GM18858 (cell line): Measurements from ENCODE around the gene SUDS3.
"Not testable (repeated sequence)": the region's sequence is repeated elsewhere in the genome, so short reads cannot be mapped to it uniquely, and the experiment has no call there.

Source experiments
- ATAC-seq: cut with Tn5 transposase; IDR thresholded peaks from one replicate; pipeline ENCODE4 v1.9.1; 2021; ENCODE audit not compliant: unreplicated experiment

SUDS3 gene, protein sequence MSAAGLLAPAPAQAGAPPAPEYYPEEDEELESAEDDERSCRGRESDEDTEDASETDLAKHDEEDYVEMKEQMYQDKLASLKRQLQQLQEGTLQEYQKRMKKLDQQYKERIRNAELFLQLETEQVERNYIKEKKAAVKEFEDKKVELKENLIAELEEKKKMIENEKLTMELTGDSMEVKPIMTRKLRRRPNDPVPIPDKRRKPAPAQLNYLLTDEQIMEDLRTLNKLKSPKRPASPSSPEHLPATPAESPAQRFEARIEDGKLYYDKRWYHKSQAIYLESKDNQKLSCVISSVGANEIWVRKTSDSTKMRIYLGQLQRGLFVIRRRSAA

DNA sequence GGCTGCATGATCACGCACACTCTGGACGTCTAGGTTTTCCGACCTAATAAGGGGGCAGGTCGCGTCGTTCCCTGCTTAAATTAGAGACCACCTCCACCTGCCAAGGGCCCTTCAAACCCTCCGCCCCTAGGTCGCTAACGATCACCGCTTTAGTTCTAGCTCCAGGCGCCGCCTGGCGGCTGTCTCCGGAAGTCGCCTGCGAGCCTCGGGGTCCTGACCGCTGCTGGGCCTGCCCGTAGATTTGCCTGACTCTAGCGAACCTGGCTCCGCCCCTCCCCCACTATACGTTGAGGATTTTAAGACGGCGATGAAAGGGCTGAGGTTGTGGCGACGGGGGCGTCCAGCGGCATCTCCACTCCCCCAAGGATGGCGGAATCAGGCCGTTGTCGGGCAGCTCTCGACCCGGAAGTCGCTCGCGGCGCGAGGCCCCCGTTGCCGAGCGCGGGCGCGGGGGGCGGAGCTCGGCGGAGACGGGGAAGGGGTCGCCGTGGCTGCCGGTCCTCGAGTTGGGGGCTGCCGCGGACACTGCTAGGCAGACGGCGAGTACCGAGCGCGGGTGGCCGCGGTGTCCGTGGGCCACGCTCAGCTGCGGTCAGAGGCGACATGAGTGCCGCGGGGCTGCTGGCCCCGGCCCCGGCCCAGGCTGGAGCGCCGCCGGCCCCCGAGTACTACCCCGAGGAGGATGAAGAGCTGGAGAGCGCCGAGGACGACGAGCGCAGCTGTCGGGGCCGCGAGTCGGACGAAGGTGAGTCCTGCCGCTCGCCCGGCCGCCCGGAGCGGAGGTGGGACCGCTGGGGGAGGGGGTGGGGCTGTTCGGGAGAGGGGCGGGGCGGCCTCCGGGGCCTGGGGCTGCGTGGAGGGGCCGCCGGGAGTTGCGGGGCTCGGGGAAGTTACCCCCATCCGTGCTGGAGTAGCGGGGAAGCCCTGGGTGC lies at the start of gene SUDS3:
Gene SUDS3 (plus strand): TSS at position 467 of the 932 bp plus-strand sequence. CDS start 137 bp downstream, at position 604.
- peak; percentile 24 for ATAC-seq

DNA sequence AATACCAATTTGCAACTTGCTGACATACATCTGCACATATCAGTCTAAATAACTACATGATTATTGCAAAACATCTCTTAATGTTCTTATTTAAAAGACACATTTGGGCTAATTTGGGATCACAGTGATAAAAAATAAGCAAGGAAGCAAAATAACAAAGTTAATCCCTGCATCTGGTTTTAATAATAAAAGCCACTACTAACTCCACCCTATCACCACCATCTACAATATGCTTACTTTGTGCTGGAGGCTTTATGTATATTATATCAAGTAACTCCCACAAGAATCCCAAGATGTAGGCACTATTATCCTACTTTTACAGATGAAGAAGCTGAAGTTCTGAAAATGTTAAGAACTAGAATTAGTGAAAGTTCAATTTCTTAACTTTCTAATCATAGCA lies 49.4 kb upstream of the SUDS3 start:
- no peak for ATAC-seq

DNA sequence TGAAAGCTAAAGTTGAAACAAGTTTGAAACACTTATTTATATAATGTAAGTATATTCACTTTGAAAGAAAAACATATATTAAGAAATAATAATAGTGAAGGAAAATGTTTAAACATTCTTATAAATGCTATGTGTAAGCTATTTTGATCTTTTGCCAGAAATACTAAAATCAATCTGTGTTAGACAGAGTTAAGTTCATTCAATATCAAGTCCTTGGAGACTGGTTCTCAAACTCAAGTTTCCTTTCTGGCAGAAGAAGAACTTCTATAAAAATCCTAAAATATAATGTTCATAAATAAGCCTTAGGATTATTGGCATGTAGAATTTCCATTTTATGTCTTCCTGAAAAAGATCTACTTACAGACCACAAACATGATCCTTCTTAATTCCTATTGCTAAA lies 49.0 kb upstream of the SUDS3 start:
- no peak for ATAC-seq

DNA sequence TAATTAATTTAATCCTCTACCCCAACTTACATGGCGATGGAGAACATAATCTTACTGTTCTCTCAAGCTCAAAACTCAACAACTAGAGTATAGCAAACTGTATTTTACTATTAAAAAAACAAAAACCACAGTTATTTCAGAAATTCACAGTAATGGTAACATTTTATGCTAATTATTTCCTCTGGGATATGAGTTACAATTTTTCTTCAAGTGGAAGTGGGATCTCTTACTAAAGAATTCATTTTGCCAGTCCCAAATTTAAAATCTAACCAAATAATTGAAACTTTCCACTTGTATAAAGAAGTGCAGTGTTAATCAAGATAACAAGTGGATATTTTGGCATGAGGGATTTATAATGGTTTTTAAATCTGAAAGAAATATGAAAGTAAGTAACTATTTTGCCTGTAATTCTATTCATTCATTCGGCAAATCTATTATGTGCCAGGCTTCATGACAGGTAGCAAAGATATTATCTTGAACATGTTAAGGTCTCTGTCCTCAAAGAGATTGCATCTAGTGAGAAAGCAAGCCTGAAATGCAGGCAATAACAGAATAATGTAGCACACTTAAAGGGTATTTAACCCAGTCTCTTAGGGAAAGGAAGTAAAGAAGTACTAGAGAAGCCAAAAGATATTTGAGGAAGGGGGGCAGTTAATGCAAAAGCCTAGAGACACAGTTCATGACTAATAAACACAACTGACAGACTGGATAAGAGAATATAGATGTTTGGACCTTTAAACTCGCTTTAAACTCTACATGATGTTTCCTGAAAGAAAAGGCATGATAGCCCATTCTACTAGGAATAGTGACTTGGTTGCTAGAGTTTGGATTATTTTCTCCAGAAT lies 47.6 kb upstream of the SUDS3 start:
- ATAC-seq = no peak

DNA sequence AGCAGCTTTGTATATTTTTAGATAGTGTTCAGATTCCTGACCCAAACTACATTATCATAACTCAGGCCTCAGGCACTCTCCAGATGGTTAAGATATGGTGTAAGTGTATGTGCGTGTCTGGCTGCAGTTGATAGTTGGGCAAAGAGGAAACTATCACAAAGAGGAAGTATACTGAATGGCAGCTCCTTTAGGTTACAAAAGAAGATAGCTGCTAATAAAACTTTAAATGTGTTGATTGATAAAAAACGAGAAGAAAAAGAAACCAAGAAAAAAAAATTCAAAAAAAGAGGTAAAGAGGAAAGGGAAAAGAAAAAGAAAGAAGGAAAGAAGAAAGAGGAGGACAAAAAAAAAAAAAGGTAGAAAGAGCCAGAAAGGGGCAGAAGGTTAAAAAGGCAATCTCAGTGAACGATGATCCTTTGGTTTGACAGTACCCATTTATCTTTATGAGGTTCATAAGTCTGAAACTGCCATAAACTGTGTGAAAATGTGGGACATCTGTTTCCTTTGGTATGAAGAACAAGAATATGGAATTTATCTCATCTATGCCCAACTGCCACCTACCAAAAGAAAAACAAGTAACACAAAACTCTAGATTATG lies 45.8 kb upstream of the SUDS3 start:
- no peak for ATAC-seq

DNA sequence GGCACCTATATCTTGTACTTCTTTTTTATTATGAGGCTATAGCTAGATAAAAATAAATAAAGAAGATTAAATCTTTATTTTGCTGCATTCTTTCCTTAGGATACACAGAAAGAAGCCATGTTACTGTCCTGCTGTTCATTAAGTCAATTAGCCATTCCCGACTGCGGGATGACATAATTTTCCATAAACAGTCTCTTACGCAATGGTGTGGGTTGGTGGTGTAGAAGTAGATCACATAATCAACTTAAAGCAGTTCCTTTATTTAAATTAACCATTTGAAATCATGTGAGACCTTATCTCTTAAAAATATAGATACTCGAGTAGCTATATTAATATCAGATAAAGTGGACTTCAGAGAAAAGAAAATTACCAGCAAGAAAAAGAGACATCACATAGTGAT lies 43.8 kb upstream of the SUDS3 start:
- ATAC-seq = no peak

DNA sequence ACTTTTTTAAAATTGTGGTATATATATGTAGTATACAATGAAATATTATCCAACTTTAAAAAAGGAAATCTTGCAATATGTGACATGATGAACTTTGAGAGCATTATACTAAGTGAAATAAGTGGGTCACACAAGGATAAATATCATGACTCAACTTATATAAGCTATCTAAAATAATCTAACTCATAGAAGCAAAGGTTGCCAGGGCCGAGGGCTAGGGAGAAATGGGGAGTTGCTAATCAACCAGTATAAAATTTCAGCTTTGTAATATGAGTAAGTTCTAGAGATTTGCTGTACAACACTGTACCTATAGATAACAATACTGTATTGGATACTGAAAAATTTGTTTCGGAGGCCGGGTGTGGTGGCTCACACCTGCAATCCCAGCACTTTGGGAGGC lies 42.1 kb upstream of the SUDS3 start:
- ATAC-seq = no peak

DNA sequence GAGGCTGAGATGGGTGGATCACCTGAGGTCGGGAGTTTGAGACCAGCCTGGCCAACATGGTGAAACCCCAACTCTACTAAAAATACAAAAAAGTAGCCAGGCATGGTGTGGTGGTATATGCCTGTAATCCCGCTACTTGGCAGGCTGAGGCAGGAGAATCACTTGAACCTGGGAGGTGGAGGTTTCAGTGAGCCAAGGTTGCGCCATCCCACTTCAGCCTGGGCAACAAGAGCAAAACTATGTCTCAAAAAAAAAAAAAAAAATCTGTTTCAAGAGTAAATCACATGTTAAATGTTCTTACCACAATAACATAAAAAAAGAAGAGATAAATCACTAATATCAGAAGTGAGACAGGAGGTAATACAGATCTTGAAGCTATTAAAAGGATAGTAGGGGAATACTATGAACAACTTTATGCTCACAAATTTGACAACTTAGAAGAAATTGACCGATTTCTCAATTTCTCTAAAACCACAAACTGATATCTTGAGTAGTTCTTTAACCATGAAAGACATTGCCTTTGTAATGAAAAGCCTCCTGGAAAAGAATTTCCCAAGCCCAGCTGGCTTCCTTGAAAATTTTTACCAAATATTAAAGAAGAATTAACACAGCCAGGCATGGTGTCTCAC lies 41.3 kb upstream of the SUDS3 start:
- no peak for ATAC-seq

DNA sequence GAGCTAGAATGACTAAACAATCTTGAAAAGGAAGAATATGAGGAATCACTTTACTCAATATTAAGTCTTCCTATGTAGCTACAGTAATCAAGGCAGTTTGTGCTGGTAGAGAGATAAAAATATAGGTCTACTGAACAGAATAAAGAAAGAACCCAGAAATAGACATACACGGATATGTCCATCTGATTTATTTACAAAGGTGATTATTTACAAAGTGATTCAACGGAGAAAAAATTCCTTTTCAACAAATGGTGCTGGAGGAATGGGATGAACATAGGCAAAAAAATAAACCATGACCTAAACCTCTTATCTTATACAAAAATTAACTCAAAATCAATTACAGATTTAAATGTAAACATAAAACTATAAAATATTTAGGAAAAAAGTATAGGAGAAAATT lies 40.2 kb upstream of the SUDS3 start:
- no peak for ATAC-seq

DNA sequence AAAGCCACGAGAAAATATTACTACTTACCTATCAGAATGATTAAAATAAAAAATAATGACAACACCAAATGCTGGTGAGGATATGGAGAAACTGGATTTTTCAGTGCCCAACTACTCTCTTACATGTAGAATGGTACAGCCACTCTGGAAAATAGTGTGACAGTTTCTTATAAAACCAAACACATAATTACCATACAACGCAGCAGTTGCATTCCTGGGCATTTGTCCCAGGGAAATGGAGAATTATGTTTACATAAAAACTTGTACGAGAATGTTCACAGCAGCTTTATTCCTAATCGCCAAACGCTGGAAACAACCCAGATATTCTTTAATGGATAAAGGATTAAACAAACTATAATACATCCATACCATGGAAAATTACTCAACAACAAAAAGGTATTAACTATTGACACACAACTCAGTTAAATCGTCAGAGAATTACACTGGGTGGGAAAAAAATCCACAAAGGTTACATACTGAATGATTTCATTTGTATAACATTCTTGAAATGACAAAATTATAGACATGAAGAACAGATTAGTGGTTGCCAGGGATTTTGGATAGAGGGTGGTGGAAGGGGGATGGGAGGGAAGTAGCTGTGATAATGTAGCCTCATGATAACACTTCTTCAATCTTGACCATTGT lies 39.0 kb upstream of the SUDS3 start:
- ATAC-seq = no peak

DNA sequence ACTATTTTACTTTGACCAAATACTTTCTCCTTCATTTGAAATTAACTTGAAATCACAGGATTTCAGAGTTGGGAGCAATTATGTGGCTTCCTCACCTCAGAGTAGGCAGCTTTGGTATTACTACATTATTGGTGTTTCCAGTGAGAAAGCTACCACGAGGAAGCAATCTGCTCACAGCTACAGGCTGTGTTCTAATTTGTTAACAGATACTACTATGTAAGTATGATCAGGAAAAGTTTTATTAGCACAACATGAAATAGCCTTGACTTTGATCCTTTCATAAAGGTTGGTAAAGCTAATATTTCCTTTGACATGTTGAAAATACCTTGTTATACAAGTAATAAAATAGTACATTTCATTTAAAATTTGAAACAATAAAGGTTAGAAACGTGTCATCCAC lies 34.3 kb upstream of the SUDS3 start:
- ATAC-seq = no peak

DNA sequence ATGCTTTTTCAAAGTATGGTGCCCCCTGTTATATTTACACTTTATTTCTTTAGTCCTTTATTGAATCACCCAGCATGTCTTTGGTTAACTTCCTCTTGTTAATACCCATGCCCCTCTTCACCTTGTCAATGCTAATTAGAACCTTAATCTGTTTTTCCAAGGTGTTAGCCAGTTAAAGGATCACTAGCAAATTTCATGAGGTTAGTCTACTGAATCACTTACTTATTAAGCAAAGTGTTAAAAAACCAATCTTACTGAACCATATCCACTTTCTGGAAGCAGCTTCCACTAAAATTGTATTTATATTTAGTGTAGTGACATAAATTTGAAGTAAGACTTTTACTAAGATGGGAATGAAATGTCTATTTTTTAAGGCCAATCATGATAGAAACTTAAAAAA lies 31.5 kb upstream of the SUDS3 start:
- ATAC-seq = no peak

DNA sequence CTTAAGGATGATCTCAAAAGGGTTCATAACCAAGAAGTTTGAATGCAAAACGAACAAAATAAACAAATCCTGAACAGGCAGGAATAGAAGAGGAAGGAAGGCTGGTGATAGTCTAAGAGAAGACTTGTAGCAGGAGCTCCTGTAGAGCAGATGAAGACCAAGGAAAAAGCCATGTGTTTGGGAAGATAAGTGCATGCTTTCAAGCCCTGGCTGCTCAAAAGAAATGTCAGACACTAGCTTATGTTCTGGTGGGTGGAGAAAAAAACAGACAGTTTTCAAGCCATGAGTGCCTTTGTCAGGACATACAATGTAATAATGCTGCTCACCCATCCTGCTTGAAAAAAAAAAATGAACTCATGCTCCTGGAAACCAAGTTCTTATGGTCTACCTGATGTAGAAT lies 31.0 kb upstream of the SUDS3 start:
- ATAC-seq = no peak

DNA sequence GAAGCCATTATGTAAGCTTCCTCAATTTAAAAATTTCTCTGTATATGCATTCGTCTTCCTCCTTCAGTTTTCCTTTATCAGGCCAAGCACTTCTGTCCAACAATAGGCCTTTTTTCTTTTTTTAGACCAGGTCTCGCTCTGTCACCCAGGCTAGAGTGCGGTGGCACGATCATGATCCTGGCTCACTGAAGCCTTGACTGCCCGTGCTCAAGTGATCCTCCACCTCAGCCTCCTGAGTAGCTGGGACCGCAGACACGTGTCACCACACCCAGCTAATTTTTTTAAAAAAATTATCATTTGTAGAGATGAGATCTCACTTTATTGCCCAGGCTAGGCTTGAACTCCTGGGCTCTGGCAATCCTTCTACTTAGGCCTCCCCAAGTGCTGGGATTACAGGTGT lies 29.5 kb upstream of the SUDS3 start:
- ATAC-seq = peak; percentile 73

DNA sequence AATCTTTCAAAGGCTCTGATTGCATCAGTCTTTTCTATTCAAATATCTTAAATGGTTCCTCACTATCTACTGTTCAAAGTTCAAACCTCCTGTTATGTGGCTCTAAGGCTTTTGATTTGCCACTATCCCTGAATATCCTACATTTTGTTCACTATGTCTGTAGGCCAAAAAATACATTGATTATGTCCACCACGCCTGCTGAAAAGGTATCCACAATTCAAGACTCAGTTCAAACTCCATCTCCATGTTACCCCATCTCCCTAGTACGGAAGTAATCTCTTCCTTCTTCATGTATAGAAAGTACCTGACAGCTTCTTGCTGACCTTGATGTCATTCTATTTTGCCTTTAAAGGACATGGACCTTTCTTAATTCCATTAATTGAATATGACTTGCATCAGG lies 28.4 kb upstream of the SUDS3 start:
- no peak for ATAC-seq

DNA sequence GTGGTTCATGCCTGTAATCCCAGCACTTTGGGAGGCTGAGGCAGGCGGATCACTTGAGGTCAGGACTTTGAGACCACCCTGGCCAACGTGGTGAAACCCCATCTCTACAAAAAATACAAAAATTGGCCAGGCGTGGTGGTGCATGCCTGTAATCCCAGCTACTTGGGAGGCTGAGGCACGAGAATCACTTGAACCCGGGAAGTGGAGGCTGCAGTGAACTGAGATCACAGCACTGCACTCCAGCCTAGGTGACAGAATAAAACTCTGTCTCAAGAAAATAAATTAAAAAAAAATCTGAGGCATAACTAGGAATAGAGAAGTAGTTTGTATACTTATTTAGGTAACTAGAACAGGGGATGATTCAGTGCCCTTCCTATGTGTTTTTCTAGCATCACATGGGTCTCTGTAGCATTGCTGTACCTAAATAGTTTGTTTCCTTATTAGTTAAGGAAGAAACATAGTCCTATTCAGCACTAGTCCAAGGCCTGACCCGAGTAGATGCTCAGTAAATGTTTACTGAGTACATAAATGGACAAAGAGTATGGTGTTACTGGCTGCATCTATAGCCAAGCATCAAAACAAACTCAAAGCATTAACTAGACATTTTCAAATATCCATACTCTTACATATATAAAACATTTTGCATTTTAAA lies 25.3 kb upstream of the SUDS3 start:
- no peak for ATAC-seq

DNA sequence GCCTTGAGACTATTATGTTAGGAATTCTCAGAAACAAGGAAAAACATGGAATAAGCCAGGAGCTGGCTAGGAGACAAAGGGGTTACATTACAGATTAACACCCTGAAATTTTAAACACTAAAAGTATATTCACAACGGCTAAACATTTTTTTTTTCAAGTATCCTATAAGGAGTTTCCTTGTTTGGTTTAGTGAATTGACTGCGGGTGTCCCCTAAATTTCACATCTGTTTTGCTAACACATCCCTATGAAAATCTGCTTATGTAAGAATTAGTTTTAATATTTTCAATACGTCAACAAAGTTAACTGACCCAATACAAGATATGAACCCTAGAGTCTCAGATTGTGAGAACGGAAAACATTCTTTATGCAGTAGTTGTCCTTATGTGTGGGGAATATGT lies 22.6 kb upstream of the SUDS3 start:
- ATAC-seq = no peak

DNA sequence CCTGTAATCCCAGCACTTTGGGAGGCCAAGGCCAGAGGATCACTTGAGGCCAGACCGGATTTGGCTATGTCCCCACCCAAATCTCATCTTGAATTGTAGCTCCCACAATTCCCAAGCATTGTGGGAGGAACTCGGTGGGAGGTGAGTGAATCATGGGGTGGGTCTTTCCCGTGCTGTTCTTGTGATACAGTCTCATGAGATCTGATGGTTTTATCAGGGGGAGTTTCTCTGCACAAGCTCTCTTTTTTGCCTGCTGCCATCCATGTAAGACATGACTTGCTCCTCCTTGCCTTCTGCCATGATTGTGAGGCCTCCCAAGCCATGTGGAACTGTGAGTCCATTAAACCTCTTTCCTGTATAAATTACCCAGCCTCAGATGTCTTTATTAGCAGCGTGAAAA lies 21.9 kb upstream of the SUDS3 start:
- ATAC-seq = not testable (repeated sequence)

DNA sequence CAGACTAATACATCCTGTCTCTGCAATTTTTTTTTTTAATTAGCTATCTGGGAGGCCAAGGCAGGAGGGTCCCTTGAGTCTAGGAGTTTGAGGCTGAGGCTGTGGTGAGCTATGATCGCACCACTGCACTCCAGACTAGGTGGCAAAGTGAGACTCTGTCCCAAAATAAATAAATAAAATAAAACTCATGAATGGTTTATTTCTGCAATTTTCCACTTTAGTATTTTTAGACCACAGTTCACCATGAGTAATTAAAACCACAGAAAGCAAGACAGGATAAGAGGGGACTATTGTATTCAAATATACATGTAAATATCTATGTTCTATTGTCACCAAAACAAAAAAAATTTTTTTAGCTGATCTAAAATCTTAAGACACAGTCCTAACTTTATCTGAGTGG lies 21.5 kb upstream of the SUDS3 start:
- ATAC-seq = no peak

DNA sequence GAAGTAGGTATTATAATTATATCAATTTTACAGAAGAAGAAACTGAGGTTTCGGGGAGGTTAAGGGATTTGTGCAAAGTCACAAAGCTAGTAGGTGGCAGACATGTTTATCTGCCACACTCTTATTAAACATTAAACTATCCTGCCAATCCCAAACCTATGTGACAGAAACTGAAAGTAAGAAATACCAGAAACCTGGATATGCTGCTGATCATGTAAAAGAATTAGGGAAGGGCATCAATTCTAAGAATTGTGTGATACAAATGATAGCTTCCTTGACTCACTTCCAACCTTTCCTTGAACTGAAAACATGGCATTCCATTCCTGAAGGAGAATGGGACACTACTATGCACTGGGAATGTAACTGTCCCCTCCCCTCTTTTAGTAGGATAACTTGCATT lies 20.5 kb upstream of the SUDS3 start:
- no peak for ATAC-seq
